ENCODE results near the gene SLC4A3.

GRCh38 chr2:219608399-219608964 lies 18.9 kb upstream of the SLC4A3 start:
- TF ChIP-seq CTCF (IDR thresholded peaks at IDR 0.05) = no peak
- no peak for TF ChIP-seq REST (IDR thresholded peaks at IDR 0.05; ENCODE audit: insufficient read depth in 1 of 2, low read depth in 2 of 2, low read length in 1 of 2)
- no peak for TF ChIP-seq POLR2AphosphoS5 (IDR thresholded peaks at IDR 0.05; ENCODE audit: low read depth, low read length)
- TF ChIP-seq TCF7L2 (IDR thresholded peaks at IDR 0.05; ENCODE audit: low read depth, low read length) = no peak
